GM12878 (cell line): ENCODE results near the gene CBLB. TPM values are rescaled to one million over a fixed set of nuclear protein-coding genes. Genes with fewer than 3 reads are reported as not detected.

Experiments used
- ATAC-seq: fragments of 200-7000 bp; cut with Tn5 transposase; 3 replicates; pipeline ENCODE4 v1.9.1; 2020; ENCODE audit warnings: mild to moderate bottlenecking, moderate library complexity
- BruUV-seq: library from RNA; stranded (reverse); fragments of 400-500 nt; replicated peaks from 2 replicates; lab custom pipeline; 2021; lab: Mats Ljungman, UMichigan
- CTCF ChIA-PET: fragments of 300-600 bp; sonication (Branson Sonifier 250); formaldehyde crosslinking; extraction: SDS; loops from one replicate; lab custom pipeline; 2021; ENCODE audit warnings: inconsistent platforms; lab: Yijun Ruan, JAX
- POLR2A ChIA-PET: fragments of 350-600 bp; formaldehyde crosslinking; extraction: SDS; loops from one replicate; lab custom pipeline; 2021; ENCODE audit warnings: inconsistent platforms; lab: Charles Lee
- RAD21 ChIA-PET: fragments of 300-600 bp; sonication (Branson Sonifier 250); formaldehyde crosslinking; loops from one replicate; lab custom pipeline; 2023; ENCODE audit warnings: antibody characterized with exemption; ENCODE audit not compliant: unreplicated experiment; lab: Charles Lee
- SMC1A ChIA-PET: fragments of 300-600 bp; sonication (Branson Sonifier 250); formaldehyde crosslinking; loops from one replicate; lab custom pipeline; 2023; ENCODE audit not compliant: unreplicated experiment, uncharacterized antibody; lab: Charles Lee
- DNase-seq: peaks from one replicate; pipeline ENCODE4 v3.0.0-alpha.2; 2011; ENCODE audit warnings: low read depth, low spot score
- FAIRE-seq: peaks from 3 replicates; lab custom pipeline; 2011; peaks lifted over from hg19 to GRCh38; lab: Jason Lieb, UNC
- H2AFZ ChIP-seq: 2 replicates; pipeline ENCODE4 v1.6.0; 2011; ENCODE audit warnings: low read depth, low read length, control low read depth; ENCODE audit not compliant: control insufficient read depth
- H3K27ac ChIP-seq: 2 replicates; pipeline ENCODE4 v1.5.1; 2011; ENCODE audit warnings: control low read depth; ENCODE audit not compliant: control insufficient read depth, insufficient read depth
- H3K27me3 ChIP-seq, 2 experiments: replicated peaks in 1 of 2; 2 replicates each; pipeline versions ENCODE4 v1.6.0 to v1.6.1; 2011; ENCODE audit warnings: low read length in 1 of 2; ENCODE audit not compliant: control insufficient read depth in 2 of 2, insufficient read depth in 2 of 2
- H3K36me3 ChIP-seq, 2 experiments: 2 replicates each; pipeline ENCODE4 v1.5.1; 2011; ENCODE audit warnings: low read length in 1 of 2; ENCODE audit not compliant: control insufficient read depth in 2 of 2, insufficient read depth in 2 of 2
- H3K4me1 ChIP-seq: 2 replicates; pipeline ENCODE4 v1.6.1; 2011; ENCODE audit warnings: mild to moderate bottlenecking, low read length, moderate library complexity, mixed read lengths; ENCODE audit not compliant: control insufficient read depth, insufficient read depth
- H3K4me2 ChIP-seq: 2 replicates; pipeline ENCODE4 v1.6.0; 2011; ENCODE audit warnings: control low read depth; ENCODE audit not compliant: control insufficient read depth, insufficient read depth
- H3K4me3 ChIP-seq: fragments of 200-600 bp; sonication (generic); 2 replicates; pipeline ENCODE4 v1.5.1; 2016
- H3K79me2 ChIP-seq: 2 replicates; pipeline ENCODE4 v1.6.0; 2011; ENCODE audit warnings: low read length; ENCODE audit not compliant: control insufficient read depth, insufficient read depth
- H3K9ac ChIP-seq: 2 replicates; pipeline ENCODE4 v1.8.0; 2011; ENCODE audit warnings: low read length, control low read depth, mixed read lengths; ENCODE audit not compliant: control insufficient read depth, insufficient read depth
- H3K9me3 ChIP-seq: replicated peaks from 3 replicates; pipeline ENCODE4 v1.5.1; 2011; ENCODE audit warnings: mild to moderate bottlenecking, low read length; ENCODE audit not compliant: control insufficient read depth, insufficient read depth
- H4K20me1 ChIP-seq: 2 replicates; pipeline ENCODE4 v1.6.0; 2011; ENCODE audit not compliant: control insufficient read depth, insufficient read depth
- CBX5 ChIP-seq: sonication (generic); IDR thresholded peaks from 2 replicates; pipeline ENCODE4 v1.6.1; 2016; ENCODE audit warnings: low read depth, moderate library complexity, mild to moderate bottlenecking, inconsistent platforms
- EGR1 ChIP-seq, 2 experiments: IDR thresholded peaks; 1 replicate in 1 of 2; 2 replicates in 1 of 2; pipeline ENCODE4 v1.6.1; 2011 to 2012; ENCODE audit warnings: low read depth in 2 of 2, low read length in 2 of 2, borderline replicate concordance in 1 of 2, mild to moderate bottlenecking in 1 of 2, moderate library complexity in 1 of 2
- MEF2B ChIP-seq: fragments of 450-650 bp; IDR thresholded peaks from 2 replicates; pipeline ENCODE4 v1.6.1; 2018; ENCODE audit warnings: mild to moderate bottlenecking, moderate library complexity; ENCODE audit not compliant: partially characterized antibody, poor library complexity, severe bottlenecking
- NR2C1 ChIP-seq: fragments of 450-650 bp; IDR thresholded peaks from 2 replicates; pipeline ENCODE4 v1.6.1; 2017; ENCODE audit warnings: antibody characterized with exemption, mild to moderate bottlenecking, moderate library complexity
- POLR2AphosphoS2 ChIP-seq: IDR thresholded peaks from 2 replicates; pipeline ENCODE4 v1.6.1; 2011; ENCODE audit warnings: low read depth, mild to moderate bottlenecking, low read length, improper control_type of control experiment, moderate library complexity
- RUNX3 ChIP-seq: IDR thresholded peaks from 2 replicates; pipeline ENCODE4 v1.6.1; 2012; ENCODE audit warnings: low read length, inconsistent platforms
- TCF12 ChIP-seq: IDR thresholded peaks from 2 replicates; pipeline ENCODE4 v1.6.1; 2011; ENCODE audit warnings: low read depth, mild to moderate bottlenecking, low read length
- WGBS: methylation state at CpG from one replicate; pipeline ENCODE4 v1.1.6; 2016; ENCODE audit warnings: low lambda C conversion rate; ENCODE audit not compliant: insufficient replicate concordance, insufficient coverage; ENCODE audit errors: missing lambda C conversion rate; 5-methylcytosine and 5-hydroxymethylcytosine counted together
- in situ Hi-C: fragments of 300-500 bp; cut with MboI; formaldehyde crosslinking; loops from 9 replicates; pipeline ENCODE4 v1.14.3; 2018; ENCODE audit warnings: mixed read lengths
- intact Hi-C: fragments of 100-400 bp; cut with micrococcal nuclease; formaldehyde crosslinking; loops from one replicate; pipeline ENCODE4 v1.14.2; 2022; ENCODE audit not compliant: unreplicated experiment
- polyA plus RNA-seq, 11 experiments: library from polyadenylated mRNA; depleted of rRNA in 4 of 11; unstranded in 6 of 11; stranded (reverse) in 5 of 11; fragments of >200 nt; fragmentation: Nextera tagmentation in 4 of 11; fragmentation: Illumina TruSeq in 1 of 11; extraction: Ambion mirVana in 4 of 11; extraction: Trizol in 1 of 11; gene quantifications; 1 replicate in 1 of 11; 2 replicates in 10 of 11; pipeline versions ENCODE4 v1.2.1 to v1.2.3, GENCODE V29; 2011 to 2016; ENCODE audit warnings: inconsistent platforms in 2 of 11, missing spikeins in 2 of 11, low read depth in 1 of 11
- total RNA-seq, 4 experiments: library from RNA; depleted of rRNA in 3 of 4; stranded (reverse); fragments of >200 nt in 3 of 4; fragmentation: Illumina TruSeq in 1 of 4; extraction: Trizol in 1 of 4; gene quantifications; 2 replicates each; pipeline versions ENCODE4 v1.2.1 to v1.2.3, GENCODE V29; 2013 to 2021
- TF ChIP-seq, protein P1 (sequence below): fragments of 450-650 bp; IDR thresholded peaks from 2 replicates; pipeline ENCODE4 v1.6.1; 2017; ENCODE audit warnings: mild to moderate bottlenecking

CBLB gene
- total and polyA plus RNA-seq, 10 of the 15 experiments (the other 5 are each of a cell fraction or from before 2014, with no cell fraction given) = 17.2 to 107 (median 41.9) TPM

DNA sequence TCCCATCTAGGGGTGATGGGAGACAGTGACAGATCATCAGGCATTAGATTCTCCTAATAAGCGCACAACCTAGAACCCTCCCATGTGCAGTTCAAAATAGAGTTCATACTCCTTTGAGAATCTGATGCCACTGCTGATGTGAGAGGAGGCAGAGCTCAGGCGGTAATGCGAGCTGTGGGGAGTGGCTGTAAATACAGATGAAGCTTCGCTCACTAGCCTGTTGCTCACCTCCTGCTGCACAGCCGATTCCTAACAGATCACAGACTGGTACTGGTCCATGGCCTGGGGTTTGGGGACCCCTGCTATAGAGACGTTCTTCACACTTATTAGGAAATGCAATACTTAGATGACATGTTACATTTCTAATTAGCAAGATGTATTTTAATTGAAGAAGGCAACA lies 154.4 kb downstream of the CBLB start (continued):
- TF ChIP-seq POLR2AphosphoS2 = no peak
- TF ChIP-seq, protein P1, sequence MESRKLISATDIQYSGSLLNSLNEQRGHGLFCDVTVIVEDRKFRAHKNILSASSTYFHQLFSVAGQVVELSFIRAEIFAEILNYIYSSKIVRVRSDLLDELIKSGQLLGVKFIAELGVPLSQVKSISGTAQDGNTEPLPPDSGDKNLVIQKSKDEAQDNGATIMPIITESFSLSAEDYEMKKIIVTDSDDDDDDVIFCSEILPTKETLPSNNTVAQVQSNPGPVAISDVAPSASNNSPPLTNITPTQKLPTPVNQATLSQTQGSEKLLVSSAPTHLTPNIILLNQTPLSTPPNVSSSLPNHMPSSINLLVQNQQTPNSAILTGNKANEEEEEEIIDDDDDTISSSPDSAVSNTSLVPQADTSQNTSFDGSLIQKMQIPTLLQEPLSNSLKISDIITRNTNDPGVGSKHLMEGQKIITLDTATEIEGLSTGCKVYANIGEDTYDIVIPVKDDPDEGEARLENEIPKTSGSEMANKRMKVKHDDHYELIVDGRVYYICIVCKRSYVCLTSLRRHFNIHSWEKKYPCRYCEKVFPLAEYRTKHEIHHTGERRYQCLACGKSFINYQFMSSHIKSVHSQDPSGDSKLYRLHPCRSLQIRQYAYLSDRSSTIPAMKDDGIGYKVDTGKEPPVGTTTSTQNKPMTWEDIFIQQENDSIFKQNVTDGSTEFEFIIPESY = no peak
- TF ChIP-seq, all 136 proteins: peak for 0

DNA sequence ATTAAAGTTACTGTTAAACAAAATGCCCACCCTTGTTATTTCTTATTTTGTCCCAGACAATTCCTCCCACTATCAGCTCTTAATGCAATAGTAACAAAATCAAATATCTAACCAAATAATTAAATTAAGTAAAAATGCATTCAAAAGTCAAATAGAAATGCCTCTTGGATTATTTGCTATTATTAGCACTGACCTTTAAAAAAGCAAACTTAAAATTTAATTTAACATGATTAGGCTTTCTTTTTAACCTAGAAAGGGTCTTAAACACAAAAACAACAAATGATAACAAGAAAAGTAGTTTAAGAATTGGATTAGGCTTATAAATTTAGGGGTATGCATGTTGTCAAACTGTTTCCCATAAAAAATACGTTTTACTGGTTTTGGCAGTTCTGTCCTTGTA lies 159.8 kb downstream of the CBLB start:
- Histone ChIP-seq H3K27ac (no peak overlapping the region), H3K4me1 (no peaks in the 10 kb centered on the region), H3K27me3 (no peaks in the 10 kb centered on the region), H3K4me3 (no peak overlapping the region)
- no TSS peak for BruUV-seq
- POLR2A ChIA-PET = no interaction called here
- in situ Hi-C loops = no loop called here
- DNase-seq = no peak
- WGBS = 96% methylated on average over 1 of the region's 1 CpG
- no peak for TF ChIP-seq TCF12
- TF ChIP-seq NR2C1 = no peak
- no peak for TF ChIP-seq RUNX3
- TF ChIP-seq MEF2B = no peak
- TF ChIP-seq CBX5 = no peak
- no peak for TF ChIP-seq EGR1 (IDR thresholded peaks at IDR 0.05; ENCODE audit: borderline replicate concordance in 1 of 2, low read depth in 2 of 2, low read length in 2 of 2)
- TF ChIP-seq, all 136 proteins: peak for 0
- H3K36me3 ChIP-seq = peaks cover 0 to 9% of the 10 kb centered on the region in 2 experiments; a peak in 1 of 4 replicates
- SMC1A ChIA-PET = interaction anchor here (1.7 to 3.0 kb wide), 3 partner anchors 20 to 901 kb away, joined by 6 to 9 read pairs (median 8); no protein-coding TSS in a partner anchor
- CTCF ChIA-PET = interaction anchor here (2.8 kb wide), 1 partner anchor 900 kb away, joined by 12 read pairs; no protein-coding TSS in a partner anchor
- H3K9ac ChIP-seq = no peak overlapping the region
- FAIRE-seq = no peak
- no peaks in the 10 kb centered on the region; the same call in 2 of the 3 replicates for H3K9me3 ChIP-seq
- H4K20me1 ChIP-seq = no peaks in the 10 kb centered on the region
- RAD21 ChIA-PET = no interaction called here
- no peak overlapping the region for H3K4me2 ChIP-seq
- ATAC-seq = no peak
- H3K79me2 ChIP-seq = no peaks in the 10 kb centered on the region
- intact Hi-C loops = no loop called here
- no peak overlapping the region for H2AFZ ChIP-seq
